ENCODE measurements around the gene BANK1. TPM values are rescaled to one million over a fixed set of nuclear protein-coding genes. Genes with fewer than 3 reads are reported as not detected.

Gene BANK1
- polyA plus RNA-seq, 3 donors, result 2.7 to 2.9 (median 2.9) TPM

DNA sequence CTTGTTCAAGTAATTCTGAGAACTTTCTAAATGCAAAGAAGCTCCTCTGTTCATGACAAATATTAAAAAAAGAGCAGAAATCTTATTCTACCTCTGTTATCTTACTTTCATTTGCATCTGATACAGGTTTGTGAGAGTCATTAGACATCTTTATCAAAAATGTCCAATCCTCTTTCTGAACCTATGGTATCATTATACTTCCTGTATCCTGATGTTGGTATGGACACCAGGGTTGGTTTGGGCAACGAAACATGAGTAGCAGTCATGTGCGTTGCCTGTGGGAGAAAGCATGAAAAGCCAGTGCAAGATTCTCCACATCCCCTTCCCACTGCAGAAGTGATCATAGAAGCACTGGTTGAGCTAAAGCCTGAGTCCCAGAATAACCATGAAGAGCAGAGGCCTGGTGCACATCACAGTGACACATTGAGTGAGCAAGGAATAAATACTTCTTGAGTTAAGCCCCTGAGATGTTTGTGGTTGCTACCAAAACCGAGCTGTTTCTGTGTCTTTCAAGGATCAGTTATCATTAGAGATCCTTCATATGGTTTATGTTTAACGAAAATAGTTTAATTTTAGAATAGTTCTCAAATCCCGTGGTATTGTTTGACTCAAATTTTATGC lies 197.2 kb downstream of the BANK1 start:
- DNase-seq (ENCODE audit: extremely low read depth in 1 of 11, low read depth in 9 of 11, low spot score in 4 of 11), result no peak

DNA sequence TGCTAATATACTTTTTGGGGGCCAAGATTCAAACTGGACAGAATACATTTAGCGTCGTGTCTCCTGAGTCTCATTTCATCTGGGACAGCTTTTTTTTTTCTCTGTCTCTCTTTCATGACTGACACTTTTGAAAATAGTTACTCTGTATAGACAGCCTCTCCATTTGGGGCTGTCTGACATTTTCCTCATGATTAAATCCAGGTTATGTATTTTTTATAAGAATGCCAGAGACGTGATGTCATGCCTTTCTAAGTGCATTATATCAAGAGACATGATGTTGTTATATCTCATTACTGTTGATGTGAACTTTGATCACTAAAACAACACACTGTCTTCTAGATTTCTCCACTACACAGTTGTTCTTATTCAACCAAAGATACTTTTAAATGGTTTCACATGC lies 199.0 kb downstream of the BANK1 start:
- DNase-seq (ENCODE audit: extremely low read depth in 1 of 11, low read depth in 9 of 11, low spot score in 4 of 11), result no peak

DNA sequence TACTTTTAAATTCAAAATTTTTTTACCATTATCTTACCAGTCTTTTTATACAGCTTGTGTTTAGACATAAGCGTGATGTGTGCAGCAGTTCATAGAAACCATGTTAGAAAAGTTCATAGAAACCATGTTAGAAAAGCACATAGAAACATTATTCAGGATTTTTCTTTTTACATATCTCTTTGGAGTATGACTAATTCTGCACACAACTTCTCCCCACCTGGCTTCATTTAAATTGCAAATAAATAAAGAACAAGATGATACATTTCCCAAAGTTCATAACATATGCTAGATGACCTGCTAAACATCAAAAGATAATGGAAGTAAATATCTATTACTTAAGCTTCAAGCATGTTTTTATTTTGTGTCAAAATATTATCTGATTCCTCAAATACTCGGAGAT lies 201.9 kb downstream of the BANK1 start:
- DNase-seq (ENCODE audit: extremely low read depth in 1 of 11, low read depth in 9 of 11, low spot score in 4 of 11), result no peak

DNA sequence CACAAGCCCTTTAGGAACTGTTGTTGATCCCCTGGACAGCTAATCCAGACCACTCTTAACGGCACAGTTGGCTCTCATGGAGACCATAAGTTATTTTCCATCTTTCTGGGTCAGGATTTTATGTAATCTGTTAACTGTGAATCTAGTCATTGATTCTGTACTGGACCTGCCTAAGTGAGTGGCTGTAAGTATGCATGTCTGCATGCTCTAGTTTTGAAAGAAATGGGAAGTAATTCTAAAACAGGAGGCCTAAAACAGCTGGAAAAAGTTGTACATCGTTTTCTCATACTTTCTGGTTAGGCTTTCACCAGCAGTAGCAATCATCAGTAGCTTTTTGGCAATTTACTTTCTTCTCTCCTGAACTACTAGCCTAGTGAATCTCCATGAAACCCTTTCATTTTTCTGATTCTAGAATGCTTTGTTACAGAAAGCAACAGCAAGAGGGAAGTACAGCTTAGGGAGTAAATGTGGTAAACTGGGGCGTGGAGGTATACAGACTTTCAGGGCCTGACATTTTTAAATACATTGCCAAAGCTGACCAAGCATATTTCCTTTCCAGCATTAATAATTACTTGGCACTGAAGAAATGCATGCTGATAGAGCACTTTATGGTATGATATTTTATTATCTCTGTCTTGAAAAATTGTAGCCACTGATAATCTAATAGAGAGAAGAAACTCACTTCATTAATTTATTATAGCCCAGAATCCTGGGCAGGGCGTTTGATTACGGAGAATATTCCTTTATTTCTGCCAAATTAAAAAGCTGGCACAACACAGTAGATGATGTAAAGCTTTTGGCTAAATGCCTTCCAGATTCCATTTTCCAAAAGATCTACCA lies 202.7 kb downstream of the BANK1 start:
- no peak for DNase-seq (ENCODE audit: extremely low read depth in 1 of 11, low read depth in 9 of 11, low spot score in 4 of 11)

DNA sequence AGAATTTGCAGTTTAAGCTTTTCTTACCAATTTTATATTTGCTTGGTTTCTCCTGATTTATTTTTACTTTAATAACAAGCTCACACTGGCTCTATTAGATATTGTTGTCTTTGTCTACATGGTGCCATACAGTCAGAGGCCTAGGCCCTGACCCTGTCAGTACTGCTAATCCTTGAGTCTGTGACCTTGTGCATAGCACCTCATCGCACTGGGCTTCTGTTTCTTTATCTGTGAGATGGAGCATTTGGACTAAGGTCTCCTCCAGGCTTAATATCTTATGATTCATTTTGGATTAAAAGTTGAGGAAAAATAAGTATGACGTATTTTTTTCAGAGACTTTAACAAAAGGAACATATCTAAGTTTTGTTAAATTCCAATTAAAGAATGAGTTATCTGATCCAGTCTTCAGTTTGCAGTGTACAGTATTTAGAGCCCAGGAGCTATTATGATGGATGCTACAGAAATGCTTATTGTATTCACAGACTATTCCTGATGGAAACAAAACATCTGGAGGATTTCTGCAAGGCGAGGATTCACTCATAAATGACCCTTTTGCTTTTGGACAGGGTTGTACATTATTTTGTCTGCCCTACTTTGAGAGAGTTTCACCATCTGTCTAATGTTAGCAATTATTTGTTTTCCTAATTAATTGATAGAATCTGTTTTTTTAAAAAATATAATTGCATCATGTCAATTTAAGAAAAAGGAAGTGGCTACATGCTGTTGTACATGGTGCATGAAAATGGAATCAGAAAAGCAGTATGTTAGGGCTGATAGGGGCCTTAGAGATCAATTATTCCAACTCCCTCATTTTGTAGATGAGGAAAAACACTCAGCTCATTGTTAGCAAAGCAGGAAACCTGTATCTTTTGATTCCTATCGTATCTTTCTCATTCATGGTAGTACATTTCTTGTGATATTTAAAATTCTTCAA lies 203.6 kb downstream of the BANK1 start:
- DNase-seq (ENCODE audit: extremely low read depth in 1 of 11, low read depth in 9 of 11, low spot score in 4 of 11), result no peak

DNA sequence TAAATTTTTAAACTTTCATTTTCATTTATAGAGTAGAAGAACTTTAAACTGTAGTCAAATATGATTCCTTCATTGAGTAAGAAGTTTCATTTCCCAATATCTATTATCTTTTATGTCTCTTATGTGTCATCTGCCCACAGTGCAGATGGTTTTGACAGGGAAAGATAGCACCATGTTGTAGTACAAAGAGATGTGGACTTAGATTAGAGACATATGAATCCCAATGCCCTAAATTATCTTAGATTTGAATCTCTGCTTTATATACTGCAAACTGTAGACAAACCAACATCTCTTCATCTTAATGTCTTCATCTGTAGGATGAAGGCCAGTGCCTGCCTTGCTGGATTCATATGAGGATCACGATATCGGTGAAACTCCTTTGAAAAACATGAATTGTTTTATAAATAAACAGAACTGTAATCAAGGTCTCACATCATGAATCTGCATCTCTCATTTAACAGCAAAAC lies 217.5 kb downstream of the BANK1 start:
- no peak for DNase-seq (ENCODE audit: extremely low read depth in 1 of 11, low read depth in 9 of 11, low spot score in 4 of 11)

DNA sequence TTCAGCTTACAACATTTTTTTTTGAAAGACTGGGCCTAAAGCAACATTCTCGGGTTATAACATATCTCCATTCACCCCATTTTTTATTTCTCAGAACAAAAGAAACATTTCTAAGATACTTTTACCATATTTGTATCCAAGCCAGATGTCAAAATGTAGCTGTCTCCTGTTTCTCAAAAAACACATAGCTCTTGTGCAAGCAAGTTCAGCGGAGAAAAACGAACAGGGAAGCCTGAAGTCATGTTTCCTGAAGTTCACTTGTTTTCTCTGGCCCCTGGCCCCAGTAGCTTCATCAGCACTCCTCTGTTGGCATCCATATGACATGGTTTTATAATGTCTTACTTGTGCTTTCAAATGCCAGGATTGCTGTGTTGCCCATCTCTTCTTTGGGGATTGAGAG lies 218.2 kb downstream of the BANK1 start:
- no peak for DNase-seq (ENCODE audit: extremely low read depth in 1 of 11, low read depth in 9 of 11, low spot score in 4 of 11)

DNA sequence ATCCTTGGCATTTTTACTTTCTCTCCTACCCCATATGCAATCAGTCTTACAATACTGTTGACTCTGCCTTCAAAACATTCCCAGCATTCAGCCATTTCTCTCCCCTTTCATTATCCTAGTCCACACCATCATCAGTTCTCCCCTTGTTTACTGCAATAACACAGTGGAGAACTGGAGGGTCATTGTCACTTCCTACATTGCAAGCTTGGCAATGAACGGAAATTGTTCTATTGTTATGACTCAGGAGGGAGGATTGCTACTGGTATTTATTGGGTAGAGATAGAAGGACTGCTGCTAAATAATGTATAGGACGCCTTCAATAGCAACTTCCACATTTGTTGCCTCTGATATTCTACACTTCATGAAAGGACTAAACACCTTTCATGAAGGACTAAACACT lies 231.8 kb downstream of the BANK1 start:
- no peak for DNase-seq (ENCODE audit: extremely low read depth in 1 of 11, low read depth in 9 of 11, low spot score in 4 of 11)

DNA sequence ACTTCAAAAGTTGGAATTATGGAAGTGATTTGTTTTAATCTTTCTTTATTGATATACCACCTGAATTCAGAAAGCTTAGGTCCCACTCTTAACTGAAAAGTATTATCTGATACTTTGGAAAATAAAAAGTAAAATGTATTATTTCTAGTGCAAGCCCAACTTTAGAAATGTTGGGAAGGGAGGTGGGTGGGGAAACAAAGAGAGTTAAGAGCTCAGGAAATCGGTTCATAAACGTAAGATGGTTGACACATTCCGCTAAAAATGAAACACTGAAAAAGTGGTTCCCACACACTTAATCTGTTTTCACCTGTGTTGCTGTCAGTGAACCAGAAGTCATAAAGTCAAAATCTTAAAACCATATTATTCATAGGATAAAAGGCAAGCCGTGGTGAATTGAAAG lies 237.4 kb downstream of the BANK1 start:
- no peak for DNase-seq (ENCODE audit: extremely low read depth in 1 of 11, low read depth in 9 of 11, low spot score in 4 of 11)

DNA sequence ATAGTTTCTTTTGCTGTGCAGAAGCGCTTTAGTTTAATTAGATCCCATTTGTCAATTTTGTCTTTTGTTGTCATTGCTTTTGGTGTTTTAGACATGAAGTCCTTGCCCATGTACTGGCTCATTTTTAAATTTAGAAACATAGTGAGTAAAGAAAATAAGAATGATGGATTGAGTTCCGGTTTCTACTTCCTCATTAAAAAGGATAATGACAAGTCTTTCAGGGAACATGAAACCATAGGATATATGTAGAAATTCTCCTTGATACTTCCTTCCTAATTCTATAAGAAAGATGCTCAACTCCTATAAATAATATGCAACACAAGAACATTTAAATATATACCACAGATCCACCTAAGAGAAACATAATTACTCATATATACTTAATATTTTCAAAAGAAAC lies 240.9 kb downstream of the BANK1 start:
- no peak for DNase-seq (ENCODE audit: extremely low read depth in 1 of 11, low read depth in 9 of 11, low spot score in 4 of 11)

DNA sequence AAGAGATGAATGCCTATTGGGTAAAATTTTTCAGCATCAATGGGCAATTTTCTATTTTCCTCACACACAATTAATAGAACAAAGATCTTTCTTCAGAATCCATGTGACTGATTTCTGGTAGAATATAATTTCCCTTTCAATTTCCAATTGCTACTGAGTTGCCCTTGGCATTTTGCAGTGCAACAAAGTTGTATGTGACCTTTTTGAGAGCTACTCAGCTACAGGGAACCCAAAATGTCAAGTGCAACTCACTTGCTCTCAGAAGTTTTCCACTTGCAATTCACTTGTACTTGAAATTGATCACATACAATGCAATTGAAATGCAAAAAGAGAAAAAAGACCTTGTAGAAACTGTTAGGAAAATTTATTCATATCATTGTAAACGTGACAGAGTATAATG lies 245.5 kb downstream of the BANK1 start:
- no peak for DNase-seq (ENCODE audit: extremely low read depth in 1 of 11, low read depth in 9 of 11, low spot score in 4 of 11)

DNA sequence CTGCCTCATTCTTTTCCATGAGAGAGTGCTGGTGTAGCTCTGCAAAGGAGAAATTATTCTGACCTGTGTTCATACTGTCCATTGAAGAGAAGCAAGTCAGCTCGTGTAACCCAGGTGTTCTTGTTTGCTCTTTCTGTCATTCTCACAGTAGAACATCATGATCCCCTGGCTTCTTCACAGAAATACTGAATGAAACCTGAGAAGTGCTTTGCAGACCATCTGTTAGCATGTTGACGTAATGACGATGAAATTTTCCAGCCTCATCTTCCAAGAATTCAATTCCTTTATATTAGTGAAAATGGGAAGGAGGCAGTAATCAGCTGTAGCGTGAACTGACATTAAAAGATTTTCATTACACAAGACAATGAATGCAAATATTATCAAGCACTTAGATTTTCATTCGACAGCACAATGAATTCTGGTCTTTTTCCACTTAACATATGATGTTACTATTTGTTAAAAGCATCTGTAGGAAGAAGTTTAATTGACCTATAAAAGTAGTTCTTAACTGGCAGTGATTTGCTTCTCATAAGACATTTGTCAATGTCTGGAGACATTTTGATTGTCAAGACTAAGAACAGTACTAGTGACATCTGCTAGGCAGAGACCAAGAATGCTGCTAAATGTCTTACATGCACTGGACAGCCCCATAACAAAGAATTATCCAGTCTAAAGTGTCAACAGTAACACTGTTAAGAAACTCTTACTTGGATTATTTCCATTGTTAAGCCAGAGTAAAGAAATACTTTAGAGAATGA lies 246.3 kb downstream of the BANK1 start:
- DNase-seq (ENCODE audit: extremely low read depth in 1 of 11, low read depth in 9 of 11, low spot score in 4 of 11), result no peak

DNA sequence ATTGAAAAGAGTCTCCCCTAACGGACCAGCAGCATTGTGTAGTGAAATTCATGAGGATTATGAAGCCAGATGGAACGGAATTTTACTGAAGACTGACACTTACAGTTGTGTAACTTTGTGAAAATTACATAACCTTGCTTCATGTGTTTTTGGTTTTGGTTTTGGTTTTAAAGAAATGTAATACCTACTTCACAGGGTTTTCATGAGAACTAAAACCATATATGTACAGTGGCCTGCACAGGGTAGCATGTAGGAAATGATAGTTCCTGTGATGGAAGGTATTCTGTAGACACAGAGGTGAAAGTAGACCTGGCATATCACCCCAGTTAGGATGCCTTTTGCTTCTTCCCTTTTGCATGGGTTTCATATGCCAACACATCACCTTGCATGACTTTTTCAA lies 247.0 kb downstream of the BANK1 start:
- DNase-seq (ENCODE audit: extremely low read depth in 1 of 11, low read depth in 9 of 11, low spot score in 4 of 11), result no peak

DNA sequence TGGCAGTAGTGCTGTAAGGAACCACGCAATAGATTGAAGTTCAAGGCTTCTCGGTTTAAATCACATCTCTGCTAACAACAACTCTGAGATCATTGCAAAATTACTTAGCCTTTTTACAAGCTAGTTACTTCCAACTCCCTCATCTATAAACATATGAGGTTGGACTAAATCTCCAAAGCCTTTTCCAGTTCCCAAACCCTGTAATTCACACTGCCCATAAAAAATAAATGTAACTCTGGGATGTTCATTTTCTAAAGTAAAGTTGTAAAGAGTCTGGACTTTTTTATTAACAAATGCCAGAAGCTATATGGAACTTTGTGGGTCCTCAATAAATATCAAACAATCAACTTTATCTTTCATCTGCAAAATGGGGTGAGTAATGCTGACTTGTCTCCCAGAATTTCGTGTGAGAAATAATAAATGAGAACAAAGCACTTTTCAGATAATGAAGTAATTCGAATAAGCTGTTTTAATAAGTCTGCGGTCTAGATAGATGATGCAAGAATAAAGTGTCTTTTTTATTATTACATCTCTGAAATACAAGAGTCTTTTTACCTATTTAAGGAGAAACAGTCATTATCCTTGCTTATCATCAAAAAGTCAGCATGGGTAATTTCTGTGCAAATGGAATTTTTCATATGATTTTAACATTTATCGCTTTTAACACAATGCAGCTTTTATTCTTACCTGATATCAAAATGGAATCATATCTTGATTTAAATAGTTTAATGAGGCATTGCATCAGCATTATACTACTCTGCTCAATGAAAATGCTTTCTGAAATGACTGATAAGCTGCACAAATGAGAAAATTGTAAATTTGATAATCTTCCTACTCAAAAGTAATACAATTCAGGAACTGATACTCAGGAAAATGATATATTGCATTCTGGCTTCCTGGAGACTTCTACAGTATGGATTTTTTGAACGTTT lies 252.6 kb downstream of the BANK1 start:
- no peak for DNase-seq (ENCODE audit: extremely low read depth in 1 of 11, low read depth in 9 of 11, low spot score in 4 of 11)

DNA sequence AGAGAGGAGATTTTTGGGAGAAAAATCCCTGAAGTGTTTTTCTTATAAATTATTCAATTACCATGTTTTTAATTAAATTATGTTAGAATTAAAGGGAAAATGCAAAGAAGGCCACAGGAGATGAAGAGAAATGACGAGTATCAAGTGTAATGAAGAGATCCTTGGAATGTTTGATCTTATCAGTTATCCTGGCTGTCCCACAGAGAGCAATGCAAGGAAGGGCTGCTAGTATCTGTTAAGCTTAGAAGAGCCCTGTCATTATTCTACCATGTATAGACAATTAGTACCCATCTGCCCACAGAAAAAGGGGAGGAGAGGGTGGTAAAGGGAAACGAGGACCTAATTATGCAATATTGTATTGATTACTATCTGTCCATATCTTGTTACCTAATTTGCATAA lies 257.1 kb downstream of the BANK1 start:
- DNase-seq (ENCODE audit: extremely low read depth in 1 of 11, low read depth in 9 of 11, low spot score in 4 of 11), result no peak

DNA sequence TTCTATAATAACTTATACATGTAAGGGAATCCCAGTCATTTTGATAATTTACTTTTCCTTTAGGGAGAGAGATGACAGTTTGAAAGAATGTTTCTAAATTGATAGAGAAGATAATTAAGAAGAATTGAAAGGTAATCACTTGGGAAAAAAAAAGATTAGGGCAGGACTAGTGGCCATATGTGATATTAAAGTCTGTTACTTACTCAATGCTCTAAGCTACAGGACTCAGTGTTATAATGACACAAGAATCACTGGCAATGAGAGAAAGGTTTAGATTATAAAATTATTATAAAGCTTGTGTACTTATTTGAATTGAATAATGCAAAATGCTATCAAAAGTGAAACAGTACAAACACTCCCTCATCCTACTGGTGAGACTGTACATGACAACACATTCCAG lies 265.3 kb downstream of the BANK1 start:
- DNase-seq (ENCODE audit: extremely low read depth in 1 of 11, low read depth in 9 of 11, low spot score in 4 of 11), result no peak

DNA sequence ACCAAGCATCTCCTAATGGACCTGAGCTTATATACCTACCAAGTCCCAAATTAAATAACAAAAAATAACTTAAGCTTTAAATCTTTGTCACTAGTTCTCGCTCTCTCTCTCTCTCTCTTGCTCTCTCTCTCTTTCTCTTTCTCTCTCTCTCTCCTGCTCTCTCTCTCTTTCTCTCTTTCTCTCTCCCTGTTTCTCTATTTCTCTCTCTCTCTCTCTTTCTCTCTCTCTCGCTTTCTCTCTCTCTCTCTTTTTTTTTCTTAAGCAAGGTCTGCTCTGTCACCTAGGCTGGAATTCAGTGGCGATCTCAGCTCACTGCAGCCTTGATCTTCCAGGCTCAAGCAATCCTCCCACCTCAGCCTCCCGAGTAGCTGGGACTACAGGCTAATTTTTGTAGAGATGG lies 266.6 kb downstream of the BANK1 start:
- DNase-seq (ENCODE audit: extremely low read depth in 1 of 11, low read depth in 9 of 11, low spot score in 4 of 11), result no peak

DNA sequence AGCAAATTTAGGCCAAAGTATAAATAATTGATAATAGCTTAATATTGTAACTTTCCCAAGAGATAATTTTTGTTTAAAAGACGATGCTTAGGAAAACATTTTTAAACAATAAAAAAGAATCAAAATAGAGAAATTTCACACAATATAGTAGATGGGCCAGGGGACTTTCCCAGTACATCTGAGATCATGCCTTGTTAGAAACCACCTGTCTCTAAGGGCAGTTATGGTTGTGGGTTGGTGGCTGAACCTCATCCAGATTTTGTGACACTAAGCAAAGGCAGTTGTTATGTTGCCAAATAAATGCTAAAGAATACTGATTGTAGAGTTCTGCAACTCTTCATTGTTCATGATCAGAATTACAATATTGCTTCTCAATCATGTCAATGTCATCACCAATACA lies 270.6 kb downstream of the BANK1 start:
- DNase-seq (ENCODE audit: extremely low read depth in 1 of 11, low read depth in 9 of 11, low spot score in 4 of 11), result no peak

Measured in renal cortex interstitium (tissue), 11 donors.